GM18909 (cell line): Measurements from ENCODE around the gene RASAL3.
A peak's percentile ranks its signal among the peaks of the same experiment; 100 is the strongest.
"Not testable (repeated sequence)": the region's sequence is repeated elsewhere in the genome, so short reads cannot be mapped to it uniquely, and the experiment has no call there.

Experiments used
- ATAC-seq: cut with Tn5 transposase; IDR thresholded peaks from one replicate; pipeline ENCODE4 v1.9.1; 2021; ENCODE audit warnings: mild to moderate bottlenecking; ENCODE audit not compliant: unreplicated experiment, poor library complexity

Gene RASAL3

GRCh38 chr19:15464394-15465385 is at the start of gene RASAL3:
TSS of gene RASAL3 (minus strand) at chr19:15464544. CDS start at chr19:15464358, 186 bp downstream.
- peak; percentile 51 for ATAC-seq

- ATAC-seq, result no peak
These were observed 47.5 kb upstream of the RASAL3 start for GRCh38 chr19:15511671-15512424.

DNA sequence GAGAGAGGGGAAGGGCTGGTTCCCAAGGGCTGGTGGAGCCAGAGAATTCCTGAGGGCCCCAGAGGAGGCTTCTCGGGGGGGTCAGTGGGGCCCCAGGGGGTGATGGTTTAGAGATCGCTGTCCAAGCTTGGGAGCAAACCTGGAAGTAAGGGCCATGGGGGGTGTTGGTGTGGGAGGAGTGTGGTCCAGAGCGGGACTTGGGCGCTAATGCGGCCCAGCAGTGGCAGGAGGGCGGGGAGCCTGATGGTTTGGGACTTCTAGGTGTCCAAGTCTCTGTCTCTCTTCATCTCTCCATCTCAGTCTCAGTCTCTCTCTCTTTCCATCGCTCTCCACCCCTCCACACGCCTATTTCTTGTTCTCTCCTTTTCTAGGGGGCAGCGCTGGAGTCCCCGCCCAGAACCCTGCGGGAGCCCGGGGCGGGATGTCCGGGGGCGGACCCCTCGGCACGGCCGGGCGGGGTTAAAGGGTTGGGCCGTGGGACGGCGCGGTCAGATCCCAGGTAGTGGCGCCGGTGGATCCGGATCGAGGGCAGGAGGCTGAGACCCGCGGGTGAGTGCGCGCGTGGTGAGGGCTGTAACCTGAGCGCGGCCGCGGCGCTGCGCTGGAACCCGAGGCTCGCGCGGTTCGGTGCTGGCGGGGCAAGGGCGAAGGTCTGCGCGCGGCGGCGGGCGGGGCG is 43.8 kb upstream of the RASAL3 start, which contains the start of gene CYP4F22:
TSS of gene CYP4F22 (plus strand) at position 491 of the 676 bp plus-strand sequence. CDS start 16,812 bp downstream, outside the sequence.
- no peak for ATAC-seq

DNA sequence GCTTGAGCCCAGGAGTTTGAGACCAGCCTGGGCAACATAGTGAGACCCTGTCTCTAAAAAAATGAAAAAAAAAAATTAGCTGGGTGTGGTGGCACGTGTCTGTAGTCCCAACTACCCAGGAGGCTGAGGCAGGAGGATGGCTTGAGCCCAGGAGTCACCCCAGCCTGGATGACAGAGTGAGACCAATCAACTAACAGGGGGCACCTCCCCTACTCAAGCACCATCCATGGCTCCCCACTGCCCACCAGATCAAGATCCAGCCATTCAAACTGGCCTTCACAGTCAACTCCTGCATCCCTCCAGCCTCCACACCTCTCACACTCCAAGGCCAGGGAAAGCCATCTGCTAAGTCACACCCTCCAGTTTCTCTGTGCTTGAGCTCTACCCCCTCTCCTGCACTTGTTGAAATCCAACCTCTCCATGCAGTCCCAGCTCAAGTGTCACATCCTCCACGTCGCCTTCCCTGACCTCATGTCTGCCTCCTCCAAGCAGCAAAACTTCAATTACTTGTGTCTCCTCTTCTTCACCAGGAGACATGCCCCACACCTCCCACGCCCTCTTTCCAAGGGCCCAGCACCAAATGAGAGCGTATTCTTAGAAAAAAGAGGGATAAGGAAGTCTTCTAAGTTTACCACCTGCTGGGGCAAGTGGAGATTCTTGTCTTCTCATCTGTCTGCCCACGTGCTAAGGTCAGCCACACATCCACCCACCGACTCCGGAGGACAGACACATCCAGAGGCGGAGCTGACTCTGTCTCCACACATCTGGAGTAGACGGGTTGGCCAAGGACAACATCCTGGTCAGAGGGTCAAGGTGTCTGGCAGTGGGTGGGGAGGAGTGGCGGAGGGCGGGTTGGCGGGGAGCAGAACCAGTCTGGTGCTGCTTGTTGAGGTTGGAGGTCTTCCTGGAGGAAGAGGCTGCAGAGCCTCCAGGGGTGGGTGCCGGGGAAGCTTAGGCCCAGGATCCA is 43.0 kb upstream of the RASAL3 start:
- ATAC-seq, result no peak

DNA sequence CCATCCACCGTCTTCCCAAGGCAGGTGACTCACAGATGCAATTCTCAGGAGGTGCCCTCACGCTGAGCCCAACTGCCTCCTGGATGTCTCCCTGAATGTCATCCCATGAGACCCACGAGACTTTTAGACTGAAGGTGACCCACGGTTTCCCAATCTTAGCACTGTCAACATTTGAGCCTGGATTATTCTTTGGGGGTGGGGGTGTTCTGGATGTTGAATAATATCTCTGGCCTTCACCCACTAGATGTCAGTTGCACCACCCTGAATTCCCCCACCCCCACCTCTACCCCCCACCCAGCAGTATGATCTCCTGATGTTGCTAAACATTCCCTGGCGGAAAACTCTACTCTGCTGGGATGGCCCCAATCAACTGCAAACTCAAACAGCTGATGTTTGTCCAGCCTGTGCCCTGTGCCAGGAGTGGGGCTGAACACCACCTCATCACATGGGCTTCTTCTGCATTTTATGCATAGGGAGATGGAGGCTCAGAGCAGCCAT is 41.8 kb upstream of the RASAL3 start:
- ATAC-seq, result no peak

GRCh38 chr19:15502264-15502663 is 37.9 kb upstream of the RASAL3 start:
- ATAC-seq, result no peak

DNA sequence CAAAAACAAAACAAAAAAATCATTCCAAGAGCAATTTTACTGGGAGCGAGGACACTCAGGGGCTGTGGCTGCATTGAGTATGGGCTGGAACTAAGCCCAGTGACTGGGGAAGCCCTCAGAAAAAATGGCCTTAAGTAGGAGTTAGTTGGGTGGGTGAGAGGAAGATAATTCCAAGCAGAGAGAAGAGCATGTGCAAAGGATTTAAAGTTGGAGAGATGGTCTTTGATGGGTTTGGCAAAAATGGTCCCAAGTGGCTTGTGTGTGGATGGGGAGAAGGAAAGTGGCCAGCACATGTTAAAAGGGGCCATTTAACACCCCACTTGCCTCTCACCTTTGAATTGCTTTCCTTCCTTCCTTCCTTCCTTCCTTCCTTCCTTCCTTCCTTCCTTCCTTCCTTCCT is 37.3 kb upstream of the RASAL3 start:
- ATAC-seq, result no peak

- no peak for ATAC-seq
These were observed 34.6 kb upstream of the RASAL3 start for GRCh38 chr19:15498910-15499309.

DNA sequence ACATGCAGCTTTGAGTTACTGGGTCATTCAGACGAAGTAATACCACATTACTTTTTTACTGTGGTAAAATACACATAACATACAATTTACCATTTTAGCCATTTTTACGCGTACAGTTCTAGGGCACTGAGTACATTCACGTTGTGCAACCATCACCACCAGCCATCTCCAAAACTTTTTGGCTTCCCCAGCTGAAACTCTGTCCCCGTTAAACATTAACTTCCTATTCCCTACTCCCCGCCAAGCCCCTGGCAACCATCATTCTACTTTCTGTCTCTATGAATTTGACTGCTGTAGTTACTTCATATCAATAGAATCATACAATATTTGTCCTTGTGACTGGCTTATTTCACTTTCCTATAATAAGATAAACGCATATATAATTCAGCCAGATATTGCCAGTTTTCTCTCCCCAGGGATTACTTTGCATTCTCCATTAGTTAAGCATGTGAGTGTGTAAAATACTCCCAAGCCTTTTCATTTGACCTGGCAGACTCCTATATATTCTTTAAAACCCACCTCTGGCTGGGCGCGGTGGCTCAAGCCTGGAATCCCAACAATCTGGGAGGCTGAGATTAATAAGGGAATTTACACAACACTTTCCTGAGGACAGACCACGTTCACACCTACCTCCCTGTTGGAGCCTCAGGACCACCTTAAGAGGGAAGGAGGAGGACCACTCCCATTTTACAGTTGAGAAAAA is 34.0 kb upstream of the RASAL3 start:
- no peak for ATAC-seq

DNA sequence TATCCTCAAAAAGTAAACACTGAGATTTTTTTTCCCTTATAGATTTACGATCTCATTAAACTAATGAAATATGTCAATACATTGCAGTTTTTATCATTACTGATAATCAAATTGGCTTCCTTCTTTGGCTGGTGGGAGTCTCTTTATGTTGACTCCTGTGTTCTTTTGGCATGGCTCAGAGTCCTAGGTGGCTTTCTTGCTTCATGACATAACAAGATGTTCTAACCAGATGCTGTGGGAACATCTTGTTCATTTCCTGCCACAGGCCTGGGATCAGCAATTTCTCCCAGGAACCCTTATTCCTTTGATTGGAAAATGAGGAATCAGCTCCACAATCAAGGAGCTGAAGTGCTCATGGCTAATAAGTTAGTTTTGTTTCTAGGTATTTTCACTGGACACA is 30.8 kb upstream of the RASAL3 start:
- ATAC-seq, result no peak

DNA sequence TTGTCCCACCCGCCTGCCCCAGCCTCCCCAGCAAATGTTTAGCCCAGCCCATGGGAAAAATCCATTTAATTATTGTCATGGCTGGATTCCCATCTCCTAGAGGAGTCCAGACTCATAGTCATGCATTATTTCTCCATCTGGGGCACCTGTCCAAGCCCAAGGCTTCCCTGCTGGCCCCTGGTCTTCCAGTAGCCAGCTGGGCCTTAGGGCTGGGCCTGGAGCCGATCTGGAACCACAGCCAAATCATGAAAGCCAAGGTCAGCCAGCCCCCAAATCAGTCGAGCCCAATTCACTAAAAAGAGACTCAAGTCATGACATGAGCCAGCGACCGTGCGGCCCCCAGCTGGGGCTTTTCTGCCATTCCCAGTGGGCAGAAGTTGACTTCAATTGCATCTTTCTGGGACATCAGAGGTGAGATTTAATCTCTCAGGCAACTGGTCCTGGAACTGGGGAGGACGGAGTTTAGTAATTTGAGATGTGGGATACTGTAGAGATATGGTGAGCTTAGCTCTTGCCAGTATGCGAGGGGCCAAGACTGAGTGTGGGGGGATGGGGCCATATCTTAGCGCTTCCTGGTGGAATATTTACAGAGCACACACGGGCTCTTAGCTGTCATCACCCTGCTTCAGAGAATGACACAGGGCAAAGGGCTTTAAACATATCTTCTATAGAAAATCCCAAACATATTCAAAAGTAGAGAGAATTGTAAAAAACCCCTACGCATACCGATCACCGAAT is 24.3 kb upstream of the RASAL3 start:
- no peak for ATAC-seq

- ATAC-seq, result no peak
These were observed 22.7 kb upstream of the RASAL3 start for GRCh38 chr19:15487038-15487437.

GRCh38 chr19:15485768-15486167 is 21.4 kb upstream of the RASAL3 start:
- ATAC-seq, result not testable (repeated sequence)

DNA sequence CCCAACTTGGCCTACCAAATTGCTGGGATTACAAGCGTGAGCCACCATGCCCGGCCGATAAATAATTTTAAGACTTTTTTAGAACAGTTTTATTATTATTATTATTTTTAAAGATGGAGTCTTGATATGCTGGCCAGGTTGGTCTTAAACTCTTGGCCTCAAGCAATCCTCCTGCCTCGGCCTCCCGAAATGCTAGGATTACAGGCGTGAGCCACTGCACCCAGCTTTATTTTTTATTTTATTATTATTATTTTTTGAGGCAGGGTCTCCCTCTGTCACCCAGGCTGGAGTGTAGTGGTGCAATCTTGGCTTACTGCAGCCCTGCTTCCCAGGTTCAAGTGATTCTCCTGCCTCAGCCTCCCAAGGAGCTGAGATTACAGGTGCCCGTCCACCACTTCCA is 16.7 kb upstream of the RASAL3 start:
- ATAC-seq, result not testable (repeated sequence)

DNA sequence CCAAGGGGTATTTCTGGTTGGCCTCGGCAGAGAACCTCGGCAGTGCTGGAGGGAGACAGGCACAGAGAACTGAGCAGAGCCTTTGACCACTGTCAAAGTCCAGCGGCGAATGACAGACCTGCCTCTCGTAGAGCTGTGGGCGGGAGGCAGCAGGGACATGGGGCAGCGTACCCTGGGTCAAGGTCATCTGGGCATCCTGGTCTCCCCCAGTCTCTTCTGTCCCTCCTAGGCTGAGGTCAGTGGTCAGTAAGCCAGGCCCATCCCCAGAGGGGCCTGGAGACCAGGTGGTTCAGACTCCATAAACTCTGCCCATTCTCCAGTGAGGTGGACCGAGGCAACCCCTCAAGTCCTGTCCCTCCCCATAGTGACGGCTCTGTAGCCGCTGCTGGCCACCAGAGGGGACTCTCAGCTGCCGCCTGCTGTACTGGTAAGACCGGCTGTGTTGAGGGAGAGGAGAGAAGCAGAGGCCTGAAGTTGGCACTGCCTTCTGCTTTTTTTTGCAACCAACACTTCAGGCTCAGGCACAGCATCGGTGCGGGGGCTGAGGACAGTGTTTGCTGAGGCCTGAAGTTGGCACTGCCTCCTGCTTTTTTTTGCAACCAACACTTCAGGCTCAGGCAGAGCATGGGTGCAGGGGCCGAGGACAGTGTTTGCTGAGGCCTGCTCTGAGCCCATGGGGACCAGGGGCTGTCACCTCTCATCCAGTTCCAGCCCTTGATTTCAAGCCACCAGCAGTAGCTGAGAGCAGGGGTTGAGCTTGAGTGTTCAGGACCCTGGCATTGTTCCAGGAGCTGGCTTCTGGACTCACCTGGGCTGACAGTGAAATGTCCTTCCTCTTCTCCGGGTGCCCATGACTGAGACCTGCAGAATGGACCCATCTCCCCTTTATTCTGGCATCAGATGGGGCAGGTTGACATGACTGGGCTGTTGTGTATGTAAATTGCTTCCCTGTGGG is 15.3 kb upstream of the RASAL3 start, which contains the start of gene PGLYRP2:
TSS of gene PGLYRP2 (minus strand) at position 111 of the 955 bp plus-strand sequence. CDS start 130 bp downstream, outside the sequence.
- no peak for ATAC-seq

- ATAC-seq, result no peak
These were observed 12.0 kb upstream of the RASAL3 start for GRCh38 chr19:15476325-15476724.

DNA sequence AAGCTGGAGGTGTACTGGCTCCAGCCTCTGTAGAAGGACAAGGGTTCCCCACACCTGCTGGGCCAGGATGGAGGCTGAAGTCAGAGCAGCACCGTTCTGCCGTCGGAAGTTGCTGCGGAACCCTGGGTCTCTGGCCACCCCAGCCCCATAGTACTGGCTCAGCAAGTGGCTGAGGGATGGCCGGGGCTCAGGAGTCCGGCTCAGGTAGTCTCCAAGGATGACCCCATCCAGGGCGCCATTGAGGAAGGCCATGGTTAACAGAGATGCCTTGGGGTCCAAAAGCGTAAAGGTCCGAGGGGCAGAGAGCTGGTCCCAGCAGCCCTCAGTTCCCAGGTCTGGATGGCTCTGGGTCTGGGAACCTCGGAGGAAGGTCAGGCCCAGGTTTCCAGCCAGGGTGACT is 11.3 kb upstream of the RASAL3 start:
- ATAC-seq, result no peak
